Left hindlimb (tissue), 1 donor: ENCODE measurements around the gene ZFYVE28.

ENCODE experiments used
- DNase-seq: peaks from one replicate; pipeline ENCODE4 v3.0.0-alpha.2; 2018

Gene ZFYVE28

GRCh38 chr4:2300431-2301224 is 117.8 kb downstream of the ZFYVE28 start:
- DNase-seq, result no peak

- DNase-seq, result no peak
Measured at GRCh38 chr4:2299794-2300193, 118.7 kb downstream of the ZFYVE28 start.

GRCh38 chr4:2298532-2298991 is 119.9 kb downstream of the ZFYVE28 start:
- DNase-seq, result no peak

GRCh38 chr4:2297606-2298531 is 120.6 kb downstream of the ZFYVE28 start:
- DNase-seq, result no peak

- no peak for DNase-seq
Measured at GRCh38 chr4:2296631-2297601, 121.5 kb downstream of the ZFYVE28 start.

GRCh38 chr4:2295900-2296442 is 122.5 kb downstream of the ZFYVE28 start:
- DNase-seq, result no peak

GRCh38 chr4:2295500-2295899 is 122.9 kb downstream of the ZFYVE28 start:
- no peak for DNase-seq

GRCh38 chr4:2292646-2293108 is 125.8 kb downstream of the ZFYVE28 start:
- DNase-seq, result no peak

GRCh38 chr4:2291705-2292645 is 126.5 kb downstream of the ZFYVE28 start:
- no peak for DNase-seq

- no peak for DNase-seq
Measured at GRCh38 chr4:2290974-2291704, 127.3 kb downstream of the ZFYVE28 start.

GRCh38 chr4:2290488-2290887 is 128.0 kb downstream of the ZFYVE28 start:
- DNase-seq, result no peak

GRCh38 chr4:2289955-2290333 is 128.5 kb downstream of the ZFYVE28 start:
- DNase-seq, result no peak

- DNase-seq, result no peak
Measured at GRCh38 chr4:2289311-2289954, 129.0 kb downstream of the ZFYVE28 start.

- no peak for DNase-seq
Measured at GRCh38 chr4:2288051-2288541, 130.3 kb downstream of the ZFYVE28 start.

GRCh38 chr4:2287594-2287915 is 130.9 kb downstream of the ZFYVE28 start:
- no peak for DNase-seq

GRCh38 chr4:2286904-2287593 is 131.4 kb downstream of the ZFYVE28 start:
- DNase-seq, result no peak

GRCh38 chr4:2285613-2286381 is 132.6 kb downstream of the ZFYVE28 start:
- no peak for DNase-seq

- no peak for DNase-seq
Measured at GRCh38 chr4:2284934-2285612, 133.4 kb downstream of the ZFYVE28 start.
